CD1c-positive myeloid dendritic cell (primary cell): Measurements from ENCODE around the gene PARP3.
A peak's percentile ranks its signal among the peaks of the same experiment; 100 is the strongest.
"Not testable (repeated sequence)": the region's sequence is repeated elsewhere in the genome, so short reads cannot be mapped to it uniquely, and the experiment has no call there.

ENCODE experiments used
- DNase-seq: peaks from one replicate; pipeline ENCODE4 v3.0.0-alpha.2; 2016; ENCODE audit errors: extremely low spot score

Gene PARP3

DNA sequence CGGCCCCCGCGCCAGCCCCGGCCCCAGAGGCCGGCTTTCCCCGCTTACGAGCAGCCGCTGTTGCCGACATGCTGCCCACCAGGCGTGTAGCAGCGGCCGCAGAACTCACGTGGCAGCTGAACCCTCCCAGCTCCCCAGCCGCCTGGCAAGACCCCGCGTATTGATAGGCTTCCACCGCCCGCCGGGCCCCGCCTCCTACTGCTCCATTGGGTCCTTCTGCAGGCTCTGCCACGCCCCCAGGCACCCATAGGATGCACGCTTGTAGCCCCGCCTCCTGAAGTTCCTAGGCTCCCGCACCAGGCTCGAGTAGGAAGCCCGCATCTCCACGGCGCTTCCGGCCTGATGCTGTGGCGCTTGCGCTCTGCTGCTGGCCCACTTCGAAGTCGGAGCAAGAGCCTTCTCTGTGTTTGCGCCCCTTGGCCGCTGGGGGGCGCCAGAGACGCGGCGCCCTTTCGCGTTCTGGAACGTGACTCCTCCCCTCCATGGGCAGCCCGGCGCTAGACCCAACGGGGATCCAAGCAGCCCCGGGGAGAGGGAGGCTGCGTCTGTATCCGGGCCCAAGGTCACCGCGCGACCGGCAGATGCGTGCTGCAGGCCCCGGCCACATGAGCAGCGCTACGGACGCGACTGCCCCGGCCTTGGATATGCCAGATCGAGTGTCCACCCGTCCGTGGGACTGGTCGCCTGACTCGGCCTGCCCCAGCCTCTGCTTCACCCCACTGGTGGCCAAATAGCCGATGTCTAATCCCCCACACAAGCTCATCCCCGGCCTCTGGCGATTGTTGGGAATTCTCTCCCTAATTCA is at the start of gene PARP3, which contains the start of gene RRP9:
Gene PARP3 (plus strand): TSS at position 566 of the 805 bp plus-strand sequence. CDS start 993 bp downstream, outside the sequence.
Gene RRP9 (minus strand): TSS at position 107 of the 805 bp plus-strand sequence. CDS start 37 bp downstream, at position 70.
- DNase-seq = peak; percentile 100

DNA sequence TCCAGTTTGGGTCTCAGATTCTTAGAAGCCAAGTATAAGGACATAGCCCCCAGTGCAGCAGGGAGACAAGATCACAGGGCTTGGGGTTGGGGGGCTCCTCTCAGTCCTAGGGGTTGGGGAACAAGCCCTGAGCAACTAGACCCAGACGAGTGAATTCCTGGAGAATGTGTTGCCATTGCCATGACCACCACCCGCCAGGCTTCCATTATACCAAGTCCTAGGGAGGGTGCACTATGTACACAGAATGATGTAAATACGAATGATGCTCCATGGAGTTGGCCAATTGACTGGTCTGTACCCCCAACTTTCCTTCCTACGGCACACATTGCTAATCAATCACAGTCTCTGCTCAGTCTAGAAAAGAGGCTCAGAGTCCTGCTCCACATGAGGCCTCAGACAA is 47.8 kb upstream of the PARP3 start:
- no peak for DNase-seq

DNA sequence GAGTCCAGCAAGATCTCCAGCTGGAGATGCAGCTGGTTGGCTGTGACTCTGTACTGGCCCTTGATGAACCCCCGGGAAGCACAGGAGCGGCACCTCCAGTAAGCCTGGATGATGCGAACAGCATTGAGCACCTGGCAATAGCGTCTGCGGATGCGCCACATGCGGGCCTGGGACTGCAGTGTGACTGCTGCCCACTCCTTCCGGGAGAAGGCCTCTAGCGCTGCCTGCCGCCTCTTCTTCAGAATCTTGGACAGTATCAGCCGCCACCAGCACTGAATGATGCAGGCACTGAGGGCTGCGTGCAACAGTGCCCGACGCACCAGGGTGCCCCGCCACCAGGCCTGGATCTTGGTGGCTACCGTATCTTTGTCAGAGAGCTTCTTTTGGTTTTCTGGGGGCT is 47.2 kb upstream of the PARP3 start:
- DNase-seq = no peak

DNA sequence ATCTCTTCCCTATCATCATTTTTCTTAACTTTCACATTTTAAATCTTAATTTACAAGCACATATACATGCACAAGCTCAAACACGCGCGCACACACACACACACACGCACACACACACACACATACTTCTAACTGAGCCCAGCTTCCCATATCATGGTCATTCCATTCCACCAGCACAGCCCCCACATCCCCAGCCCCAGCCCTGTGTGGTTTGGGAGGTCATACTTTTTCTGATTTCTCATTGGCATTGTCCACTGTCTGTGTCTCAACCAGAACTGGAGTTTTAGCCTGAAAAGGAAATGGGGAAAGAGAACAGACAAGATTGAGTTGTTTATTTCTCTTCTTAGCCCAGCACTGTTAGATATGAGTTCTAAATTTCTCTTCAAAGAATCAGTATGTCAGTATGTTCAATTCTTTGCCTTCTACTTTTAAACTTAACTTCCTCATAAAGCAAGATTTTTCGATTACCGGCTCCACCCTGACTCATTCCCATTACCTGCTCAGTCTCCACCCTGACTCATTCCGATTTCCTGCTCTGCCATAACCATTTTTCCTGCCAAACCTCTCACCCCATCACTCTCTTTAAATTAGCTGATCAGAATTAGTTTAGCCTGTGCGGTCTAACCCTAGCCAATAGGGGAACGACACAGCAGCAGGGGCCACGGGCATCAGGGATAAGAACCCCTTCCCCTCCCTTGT is 45.4 kb upstream of the PARP3 start:
- no peak for DNase-seq

DNA sequence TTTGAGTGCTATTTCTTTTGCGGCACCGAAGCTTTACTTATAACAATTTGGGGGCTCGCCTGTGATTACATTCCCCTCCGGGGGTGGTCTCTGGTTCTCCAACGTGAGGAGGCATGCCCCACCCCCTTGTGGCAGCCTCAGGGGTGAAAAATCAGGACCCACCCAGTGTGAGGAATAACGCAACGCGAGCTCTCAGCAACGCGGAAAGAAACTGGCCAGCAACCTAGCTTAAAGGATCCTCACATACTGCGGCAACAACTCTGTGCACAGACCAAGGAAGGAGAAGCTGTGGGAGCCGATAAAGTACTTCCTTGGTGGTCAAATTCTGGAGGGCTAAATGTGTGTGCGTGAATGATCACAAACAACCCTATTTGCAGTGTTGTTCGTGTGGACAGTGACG is 44.8 kb upstream of the PARP3 start:
- DNase-seq = no peak

DNA sequence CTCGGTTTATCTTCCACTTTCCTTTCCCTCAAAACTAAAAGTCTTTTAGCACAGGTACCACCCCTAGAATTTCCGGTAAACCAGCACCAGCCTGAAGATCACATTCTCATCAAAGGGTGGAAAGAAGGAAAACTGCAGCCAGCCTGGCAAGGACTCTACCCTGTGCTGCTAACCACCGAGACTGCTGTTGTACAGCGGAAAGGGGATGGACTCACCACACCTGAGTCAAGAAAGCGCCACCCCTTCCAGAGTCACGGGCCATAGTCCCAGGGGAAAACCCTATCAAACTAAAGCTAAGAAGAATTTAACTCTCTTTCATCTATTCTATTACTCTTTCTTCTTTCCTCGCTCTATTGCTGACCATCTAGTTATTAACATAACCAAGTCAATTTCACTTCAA is 42.1 kb upstream of the PARP3 start:
- not testable (repeated sequence) for DNase-seq

DNA sequence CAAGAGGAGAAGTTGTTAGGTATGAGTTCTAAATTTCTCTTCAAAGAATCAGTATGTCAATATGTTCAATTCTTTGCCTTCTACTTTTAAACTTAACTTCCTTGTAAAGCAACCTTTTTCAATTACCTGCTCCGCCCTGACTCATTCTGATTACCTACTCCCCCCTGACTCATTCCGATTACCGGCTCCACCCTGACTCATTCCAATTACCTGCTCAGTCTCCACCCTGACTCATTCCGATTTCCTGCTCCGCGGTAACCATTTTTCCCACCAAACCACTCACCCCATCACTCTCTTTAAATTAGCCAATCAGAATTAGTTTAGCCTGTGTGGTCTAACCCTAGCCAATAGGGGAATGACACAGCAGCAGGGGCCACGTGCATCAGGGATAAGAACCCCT is 39.8 kb upstream of the PARP3 start:
- DNase-seq = not testable (repeated sequence)

DNA sequence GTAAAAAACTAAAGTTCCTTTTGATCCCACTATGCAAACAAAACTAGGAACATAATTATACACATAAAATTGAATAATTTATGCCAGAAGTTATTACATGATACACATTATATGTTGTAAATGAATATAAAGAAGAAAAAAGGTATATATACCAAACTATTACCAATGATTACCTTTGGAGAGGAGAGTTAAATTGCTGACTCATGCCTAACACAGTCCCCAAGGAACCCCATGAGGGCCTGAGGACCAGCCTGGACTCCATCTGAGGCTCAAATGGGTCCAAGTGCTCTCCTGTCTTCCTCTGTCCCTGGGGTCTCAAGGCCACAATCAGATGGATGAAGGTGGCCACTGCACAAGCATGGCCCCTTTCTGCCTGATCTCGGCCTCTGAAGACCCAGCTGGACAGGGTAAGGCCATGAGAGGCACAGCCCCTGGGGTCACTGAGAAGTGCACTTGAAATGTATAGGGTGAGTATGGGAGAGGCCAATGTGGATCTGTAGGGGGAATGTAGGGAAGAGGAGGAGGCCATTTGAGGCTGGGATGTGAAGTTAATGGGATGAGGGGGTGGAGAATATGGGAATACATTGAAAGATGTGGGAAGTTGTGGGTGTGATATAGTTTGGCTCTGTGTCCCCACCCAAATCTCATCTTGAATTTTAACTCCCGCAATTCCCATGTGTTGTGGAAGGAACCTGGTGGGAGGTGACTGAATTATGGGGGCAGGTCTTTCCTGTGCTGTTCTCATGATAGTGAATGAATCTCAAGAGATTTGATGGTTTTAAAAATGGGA is 37.9 kb upstream of the PARP3 start:
- no peak for DNase-seq

DNA sequence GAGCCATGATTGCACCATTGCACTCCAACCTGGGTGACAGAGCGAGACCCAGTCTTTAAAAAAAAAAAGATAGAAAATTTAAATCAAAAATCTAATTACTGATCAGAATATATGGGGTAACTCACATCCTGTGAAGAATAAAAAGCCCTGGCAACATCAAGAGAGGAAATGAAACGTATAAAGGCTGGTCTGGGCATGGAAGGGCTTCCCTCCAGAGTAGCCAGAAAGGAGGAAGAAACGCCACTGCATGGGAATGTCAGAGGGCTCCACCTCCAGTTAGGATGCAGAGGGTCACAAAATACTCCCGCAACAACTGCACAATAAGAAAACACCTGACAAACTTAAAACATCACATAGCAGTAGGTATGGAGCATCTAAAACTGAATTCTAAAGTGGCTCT is 34.1 kb upstream of the PARP3 start:
- DNase-seq = no peak

DNA sequence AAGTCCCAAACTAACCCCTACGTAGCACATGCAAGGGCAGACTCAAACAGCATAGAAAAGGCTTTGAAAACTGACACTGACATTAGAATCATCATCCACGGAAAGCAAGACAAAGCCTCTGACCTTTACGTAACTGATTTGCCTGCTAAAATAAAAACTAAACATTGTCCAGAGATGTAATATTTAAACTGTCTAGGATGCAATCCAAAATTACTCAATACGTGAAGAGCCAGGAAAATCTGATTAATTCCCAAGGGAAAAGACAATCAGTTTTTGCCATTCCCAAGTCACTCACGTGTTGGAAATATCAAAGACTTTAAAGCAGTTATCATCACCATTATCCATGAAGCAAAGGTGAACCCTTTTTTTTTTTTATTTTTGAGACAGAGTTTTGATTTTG is 25.7 kb upstream of the PARP3 start:
- DNase-seq = no peak

DNA sequence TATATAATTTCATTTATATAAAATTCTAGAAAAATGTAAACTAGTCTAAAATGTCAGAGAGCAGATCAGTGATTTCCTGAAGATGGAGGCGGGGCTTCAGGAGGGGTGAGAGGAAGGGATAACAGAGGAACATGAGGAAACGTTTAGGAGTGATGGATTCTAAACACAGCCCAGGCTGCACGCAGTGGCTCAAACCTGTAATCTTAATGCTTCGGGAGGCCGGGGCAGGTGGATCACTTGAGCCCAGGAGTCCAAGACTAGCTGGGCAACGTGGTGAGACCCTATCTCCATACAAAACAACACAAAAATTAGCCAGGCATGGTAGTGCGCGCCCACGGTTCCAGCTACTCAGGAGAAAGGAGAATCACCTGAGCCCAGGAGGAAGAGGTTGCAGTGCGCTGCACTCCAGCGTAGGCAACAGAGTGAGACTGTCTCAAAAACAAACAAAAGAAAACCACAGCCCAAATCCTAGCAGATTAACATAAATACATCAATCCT is 21.0 kb upstream of the PARP3 start:
- DNase-seq = no peak

DNA sequence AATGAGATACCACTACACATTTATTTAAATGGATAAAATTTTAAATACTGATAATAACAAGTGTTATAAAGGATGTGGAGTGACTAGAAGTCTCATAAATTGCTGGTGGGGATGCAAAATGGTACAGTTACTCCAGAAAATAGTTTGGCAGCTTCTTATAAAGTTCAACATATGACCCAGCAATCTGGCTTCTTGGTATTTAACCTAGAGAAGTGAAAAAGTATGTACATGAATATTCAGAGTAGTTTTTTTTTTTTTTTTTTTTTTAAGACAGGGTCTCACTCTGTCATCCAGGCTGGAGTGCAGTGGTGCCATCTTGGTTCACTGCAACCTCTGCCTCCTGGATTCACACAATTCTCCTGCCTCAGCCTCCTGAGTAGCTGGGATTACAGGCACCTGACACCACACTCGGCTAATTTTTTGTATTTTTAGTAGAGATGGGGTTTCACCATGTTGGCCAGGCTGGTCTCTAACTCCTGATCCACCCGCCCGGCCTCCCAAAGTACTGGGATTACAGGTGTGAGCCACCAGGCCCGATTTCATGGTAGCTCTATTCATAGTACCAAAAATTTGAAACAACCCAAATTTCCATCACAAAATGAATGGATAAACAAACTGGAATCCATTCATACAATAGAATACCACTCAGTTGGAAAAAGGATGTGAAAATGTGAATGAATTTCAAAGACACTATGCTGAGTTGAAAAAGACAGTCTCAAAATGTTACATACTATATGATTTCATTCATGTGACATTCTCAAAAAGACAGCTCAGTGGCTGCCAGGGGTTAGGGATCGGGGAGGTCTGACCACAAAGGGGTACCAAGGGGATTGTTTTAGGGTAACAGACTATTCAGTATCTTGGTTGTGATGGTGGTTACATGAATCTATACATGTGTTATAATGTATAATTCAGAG is 14.8 kb upstream of the PARP3 start:
- no peak for DNase-seq

DNA sequence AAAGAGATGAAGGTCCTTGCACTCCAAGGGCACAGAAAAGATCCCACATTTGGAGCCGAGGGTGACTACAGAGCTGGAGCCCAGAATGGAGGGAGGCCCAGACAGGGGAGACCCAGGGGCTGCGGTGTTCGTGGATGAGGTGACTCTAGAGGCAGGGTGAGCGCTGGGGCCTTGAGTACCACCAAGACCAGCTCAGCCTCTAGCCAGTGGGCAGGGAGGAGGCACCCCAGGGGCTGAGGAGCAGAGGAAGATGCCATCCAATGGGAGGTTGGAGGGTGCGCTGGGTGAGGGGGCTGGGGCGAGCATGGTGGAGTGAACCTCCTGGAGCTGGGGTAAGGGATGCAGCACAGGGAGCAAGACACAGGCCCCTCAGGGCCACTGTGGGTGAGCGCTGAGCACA is 13.7 kb upstream of the PARP3 start:
- no peak for DNase-seq

DNA sequence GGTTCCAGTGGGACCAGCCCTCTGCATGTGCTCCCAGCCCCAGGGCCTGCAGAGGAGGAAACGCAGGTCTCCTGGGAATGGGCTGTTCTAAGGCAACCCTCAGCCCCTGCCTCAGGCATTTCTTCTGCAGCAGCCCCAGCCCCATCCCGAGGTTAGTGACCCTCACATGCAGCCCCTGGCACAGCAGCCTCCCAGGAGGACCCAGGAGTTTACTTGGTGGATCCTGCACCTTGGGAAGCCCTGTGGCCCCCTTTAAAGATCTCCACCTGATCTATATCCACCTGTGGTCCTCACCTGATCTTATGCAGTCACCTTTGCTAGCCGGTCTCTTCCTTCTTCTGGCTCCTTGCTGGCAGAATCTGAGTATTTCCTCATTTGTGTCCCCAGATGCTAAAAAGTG is 13.2 kb upstream of the PARP3 start:
- not testable (repeated sequence) for DNase-seq

DNA sequence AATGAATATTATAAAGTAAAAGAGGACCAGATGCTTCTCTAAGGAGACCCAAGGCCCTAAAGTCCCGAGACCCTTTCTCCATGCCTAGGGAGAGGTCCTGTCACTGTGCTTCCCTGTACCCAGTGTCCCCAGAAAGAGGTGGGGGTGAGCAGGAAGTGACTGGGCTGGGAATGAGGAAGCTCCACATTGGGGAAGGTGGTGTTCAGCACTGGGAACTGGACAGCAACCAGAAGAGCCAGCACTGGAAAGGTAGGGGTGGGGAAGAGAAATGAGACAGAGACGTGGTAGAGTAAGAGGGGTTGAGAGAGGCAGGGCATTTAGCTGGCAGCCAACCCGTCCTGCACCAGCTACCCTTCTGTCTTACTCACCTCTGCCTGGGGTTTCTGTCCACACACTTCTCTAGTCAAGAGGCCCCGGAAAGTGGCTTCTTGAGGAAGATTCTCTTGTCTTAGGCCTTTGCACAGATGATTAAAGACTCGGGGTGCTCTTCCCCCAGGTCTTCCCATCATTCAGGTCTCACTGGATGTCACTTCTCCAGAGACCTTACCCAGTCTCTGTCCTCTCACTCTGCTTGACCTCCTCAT is 12.7 kb upstream of the PARP3 start:
- DNase-seq = peak; percentile 52

DNA sequence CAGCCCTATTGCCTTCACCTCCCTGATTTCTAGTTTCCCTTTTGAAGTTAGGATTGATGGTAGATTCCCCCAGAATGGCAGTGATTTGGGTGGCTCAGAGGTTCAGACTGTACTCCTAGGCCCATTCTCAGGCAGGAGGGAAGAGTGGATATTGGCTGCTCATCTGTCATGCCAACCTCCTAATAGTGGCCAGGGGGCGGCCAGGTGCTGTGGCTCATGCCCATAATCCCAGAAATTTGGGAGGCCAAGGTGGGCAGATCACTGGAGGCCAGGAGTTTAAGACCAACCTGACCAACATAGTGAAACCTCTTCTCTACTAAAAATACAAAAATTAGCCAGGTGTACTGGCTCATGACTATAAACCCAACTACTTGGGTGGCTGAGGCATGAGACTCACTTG is 11.7 kb upstream of the PARP3 start:
- no peak for DNase-seq

DNA sequence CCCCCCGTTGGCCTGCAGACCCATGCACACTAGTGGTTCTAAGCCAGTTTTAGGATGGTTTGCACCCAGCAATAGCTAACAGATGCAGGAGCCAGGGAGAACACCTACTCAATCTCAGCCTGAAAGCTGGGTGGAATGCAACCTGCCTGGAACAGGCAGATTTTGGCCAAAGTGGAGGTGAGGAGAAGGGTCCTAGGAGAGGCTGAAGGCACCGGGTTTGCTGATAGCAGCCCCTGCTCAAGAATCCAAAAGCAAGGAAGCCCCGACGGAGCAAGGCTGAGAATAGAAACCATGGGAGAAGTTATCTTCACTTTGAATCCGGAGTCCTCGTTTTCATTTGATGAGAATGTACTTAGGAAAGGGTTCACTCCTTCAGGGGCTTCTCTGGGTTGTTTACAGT is 10.4 kb upstream of the PARP3 start:
- no peak for DNase-seq

DNA sequence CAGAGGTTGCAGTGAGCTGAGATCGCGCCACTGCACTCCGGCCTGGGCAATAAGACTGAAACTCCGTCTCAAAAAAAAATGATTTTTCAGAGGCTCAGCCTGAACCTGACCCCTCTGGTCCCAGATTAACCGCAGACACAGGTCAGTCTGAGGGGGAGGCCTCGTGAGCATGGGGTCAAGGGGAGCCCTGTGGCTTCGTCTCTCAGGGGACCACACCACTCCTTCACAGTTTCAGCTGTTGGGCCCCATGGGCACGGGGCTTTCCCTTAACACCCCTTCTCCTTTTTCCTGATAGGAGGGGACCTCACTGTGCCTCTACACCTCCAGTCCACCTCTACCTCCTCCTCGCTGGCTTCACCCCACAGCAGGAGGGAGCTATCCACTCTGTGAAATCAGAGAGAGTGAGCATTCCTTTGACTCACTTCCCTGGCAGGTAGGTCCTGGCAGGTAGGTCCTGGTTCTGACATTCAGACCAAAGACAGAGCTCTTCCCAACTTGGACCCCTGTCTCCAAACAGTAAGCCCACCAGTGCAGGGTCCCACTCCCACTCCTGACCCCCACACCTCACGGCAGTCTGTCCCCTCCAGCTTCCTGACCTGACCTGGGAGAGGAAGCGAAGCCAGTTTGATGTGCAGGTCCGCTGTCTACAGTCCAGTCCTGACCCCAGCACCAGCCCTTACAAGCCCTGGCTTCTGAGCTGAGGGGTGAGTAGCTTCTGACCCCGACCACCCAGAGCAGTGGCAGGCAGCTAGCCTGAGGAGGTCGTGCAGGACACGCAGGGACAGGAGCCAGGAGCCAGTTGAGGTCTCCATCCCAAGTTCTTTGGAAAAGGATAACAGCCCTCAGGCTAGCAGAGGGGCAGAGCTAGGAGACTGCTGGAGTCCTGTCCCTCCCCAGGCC is 9.4 kb upstream of the PARP3 start:
- no peak for DNase-seq

DNA sequence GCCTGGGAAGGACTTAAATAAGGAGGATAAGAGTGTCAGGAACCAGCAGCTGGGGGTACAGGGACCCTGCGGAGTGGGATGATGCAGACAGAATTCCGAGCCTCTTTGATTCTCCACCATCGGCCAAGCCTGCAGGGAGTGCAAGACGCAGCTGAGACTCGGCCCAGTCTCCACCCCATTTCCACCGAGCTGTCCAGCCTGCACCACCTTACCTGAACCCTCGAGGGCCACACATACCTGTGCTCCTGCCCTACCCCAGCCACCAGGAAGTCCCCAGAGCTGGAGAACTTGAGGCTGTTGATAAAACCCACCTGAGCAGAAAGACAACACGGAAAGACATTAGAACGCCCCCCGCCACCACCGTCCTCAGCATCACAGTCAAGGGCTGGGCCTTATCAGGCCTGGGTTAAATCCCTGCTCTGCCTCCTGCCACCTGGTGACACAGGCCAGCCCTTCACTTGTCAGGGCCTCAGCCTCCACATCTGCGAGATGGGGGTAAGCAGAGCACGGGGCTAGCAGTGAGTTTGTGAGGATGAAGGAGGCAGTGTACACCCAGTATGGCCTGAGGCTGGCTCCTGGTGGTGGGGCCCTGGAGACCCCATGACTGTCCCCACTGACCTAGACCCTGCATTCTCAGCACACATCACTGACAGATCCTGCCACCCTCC is 8.6 kb upstream of the PARP3 start:
- DNase-seq = no peak
